ENCODE measurements around the gene ELMO1.

The ELMO1 gene

DNA sequence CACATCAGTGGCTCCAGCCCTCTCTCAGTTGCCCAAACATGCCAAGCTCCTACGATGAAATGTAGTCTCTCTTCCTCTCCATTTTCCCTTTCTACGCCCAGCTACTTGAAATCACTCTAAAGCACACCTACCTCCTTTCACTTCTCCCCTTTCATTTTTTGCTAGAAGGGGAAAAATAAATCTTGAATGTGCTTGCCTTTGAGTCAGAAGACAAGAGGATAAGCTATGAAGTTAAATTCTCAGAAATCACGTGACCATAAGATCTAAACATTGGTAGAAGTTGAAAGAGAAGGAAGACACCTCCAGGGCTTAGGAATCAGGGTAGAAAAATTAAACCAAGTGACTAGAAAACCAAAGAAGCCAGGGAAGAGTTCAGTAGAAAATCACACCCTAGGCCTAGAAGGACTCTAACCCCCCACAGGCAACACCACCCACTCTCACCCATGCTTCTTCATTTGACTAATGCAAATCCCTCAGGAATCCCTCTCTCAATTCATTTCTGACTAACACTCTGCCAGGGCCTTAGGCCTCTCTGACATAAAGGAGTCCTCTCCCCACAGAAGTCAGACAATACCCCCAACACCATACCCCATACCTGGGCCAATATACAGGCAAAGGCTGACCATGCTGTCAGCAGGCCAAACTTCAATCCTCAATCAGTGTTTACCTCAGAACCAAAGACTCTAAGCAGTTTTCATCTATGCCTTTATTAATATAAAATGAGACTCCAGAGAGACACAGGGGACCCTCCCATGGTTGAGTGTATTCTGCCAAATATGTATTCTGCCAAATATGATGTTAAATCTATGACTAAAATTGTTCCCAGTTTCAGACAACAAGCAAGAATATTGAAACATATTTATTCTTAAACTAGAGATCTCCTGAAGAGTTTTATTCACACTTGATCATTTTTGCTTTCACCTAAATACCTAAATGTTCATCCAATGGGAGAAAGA lies 84.8 kb downstream of the ELMO1 start:
- no peak for DNase-seq

GRCh38 chr7:37362802-37363201 lies 85.9 kb downstream of the ELMO1 start:
- DNase-seq, result no peak

GRCh38 chr7:37360484-37360883 lies 88.2 kb downstream of the ELMO1 start:
- DNase-seq, result no peak

- no peak for DNase-seq
Measured at GRCh38 chr7:37359662-37360444, 88.8 kb downstream of the ELMO1 start.

DNA sequence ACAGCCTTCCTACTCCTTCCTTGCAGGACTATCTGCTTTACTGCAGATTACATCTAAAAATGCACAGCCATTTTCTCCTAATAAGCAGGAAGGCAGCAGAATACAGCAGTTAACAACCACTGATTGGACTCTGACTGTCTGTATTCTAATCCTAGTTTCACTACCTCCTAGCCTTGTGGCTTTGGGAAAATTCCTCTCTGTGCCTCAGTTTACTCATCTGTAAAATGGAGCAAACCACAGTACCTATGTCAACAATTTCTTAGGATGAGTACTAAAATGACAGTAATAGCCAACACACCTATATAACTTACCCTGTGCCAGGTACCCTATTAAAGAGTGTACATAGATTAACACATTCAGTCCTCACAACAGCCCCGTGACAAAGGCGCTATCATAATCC lies 89.5 kb downstream of the ELMO1 start:
- no peak for DNase-seq

GRCh38 chr7:37357637-37357996 lies 91.0 kb downstream of the ELMO1 start:
- no peak for DNase-seq

DNA sequence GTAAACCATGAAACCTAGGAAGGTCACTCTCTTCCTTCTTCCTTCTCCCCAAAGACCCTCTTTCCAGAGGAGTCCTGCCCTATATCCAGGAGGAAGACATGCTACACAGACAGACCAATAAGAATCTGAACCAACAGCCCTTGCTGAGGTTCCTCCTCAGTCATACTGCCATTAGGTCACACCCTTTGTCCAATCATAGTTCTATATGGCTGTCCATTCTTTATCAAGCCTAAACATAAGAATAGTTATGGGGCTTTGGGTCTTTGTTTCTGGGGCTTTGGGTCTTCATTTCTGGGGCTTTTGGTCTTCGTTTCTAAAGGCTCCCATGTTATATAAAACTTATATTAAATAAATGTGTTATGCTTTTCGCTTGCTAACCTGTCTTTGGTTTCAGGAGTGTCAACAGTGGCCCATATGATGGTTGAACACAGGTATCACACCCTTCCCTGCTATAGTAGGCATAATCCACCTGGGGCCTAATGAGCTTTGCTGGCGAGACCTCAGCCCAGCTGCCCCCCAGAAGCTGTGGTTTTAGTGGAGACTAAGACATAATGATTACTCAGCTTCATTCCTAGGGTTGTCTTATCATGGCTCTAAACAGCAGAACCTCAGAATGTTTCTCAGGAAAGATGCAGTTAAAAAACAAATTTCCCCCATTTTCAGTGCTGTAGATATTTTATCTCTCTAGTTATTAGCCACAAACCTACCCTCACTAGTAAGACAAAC lies 91.6 kb downstream of the ELMO1 start:
- DNase-seq, result no peak

DNA sequence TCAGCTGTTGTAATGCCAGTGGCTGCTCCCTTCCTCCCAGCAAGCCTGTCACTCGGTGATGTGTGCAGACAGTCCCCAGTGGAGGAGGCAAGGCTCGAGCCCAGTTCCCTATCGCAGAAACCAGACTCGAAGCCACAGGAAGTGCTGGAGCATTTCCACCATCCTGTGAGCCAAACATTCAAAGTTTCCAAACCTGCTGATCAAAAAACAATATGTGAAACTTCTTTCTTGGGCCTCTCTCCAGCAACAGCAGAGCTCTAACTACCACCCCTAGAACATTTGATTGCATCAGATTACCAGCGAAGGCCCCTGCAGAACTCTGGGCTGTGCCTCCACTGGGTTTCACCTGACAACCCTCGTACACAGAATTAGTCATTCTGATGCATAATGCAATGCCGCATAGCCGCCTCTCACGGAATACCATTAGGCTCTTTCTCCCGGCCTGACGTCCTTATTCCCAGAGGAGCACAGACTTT lies 94.0 kb downstream of the ELMO1 start:
- DNase-seq, result no peak

DNA sequence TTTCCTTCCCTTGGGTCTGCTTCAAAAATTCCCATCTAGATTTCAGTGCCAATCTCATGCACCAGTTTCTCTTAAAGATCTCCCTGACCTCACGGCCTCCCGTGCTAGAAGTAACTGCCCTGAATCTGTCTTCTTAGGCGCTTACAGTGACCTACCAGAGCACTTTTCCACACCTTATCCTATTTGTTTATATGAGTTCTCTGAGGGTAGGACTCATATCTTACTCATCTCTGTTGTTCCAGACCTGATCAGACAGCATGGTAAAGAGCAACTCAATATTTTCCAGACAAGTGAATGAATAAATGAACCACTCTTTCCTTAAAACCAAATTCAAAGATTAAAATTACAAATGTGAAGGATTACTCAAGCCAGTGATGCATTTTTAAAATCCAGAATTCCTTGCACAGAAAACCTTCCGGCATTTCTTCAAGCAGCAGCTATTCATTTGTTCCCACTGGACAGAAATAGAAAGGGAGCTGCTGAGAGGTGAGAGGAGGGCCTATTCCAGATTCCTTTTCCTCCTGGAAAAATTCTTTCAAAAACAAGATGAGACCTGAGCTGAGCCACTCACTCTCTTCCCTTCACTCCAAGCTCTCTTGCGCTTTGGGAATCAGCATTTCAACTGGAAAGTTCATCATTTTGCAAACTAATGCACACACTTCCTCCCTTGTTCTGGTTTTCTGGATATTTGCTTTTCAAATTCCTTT lies 94.6 kb downstream of the ELMO1 start:
- DNase-seq, result no peak

DNA sequence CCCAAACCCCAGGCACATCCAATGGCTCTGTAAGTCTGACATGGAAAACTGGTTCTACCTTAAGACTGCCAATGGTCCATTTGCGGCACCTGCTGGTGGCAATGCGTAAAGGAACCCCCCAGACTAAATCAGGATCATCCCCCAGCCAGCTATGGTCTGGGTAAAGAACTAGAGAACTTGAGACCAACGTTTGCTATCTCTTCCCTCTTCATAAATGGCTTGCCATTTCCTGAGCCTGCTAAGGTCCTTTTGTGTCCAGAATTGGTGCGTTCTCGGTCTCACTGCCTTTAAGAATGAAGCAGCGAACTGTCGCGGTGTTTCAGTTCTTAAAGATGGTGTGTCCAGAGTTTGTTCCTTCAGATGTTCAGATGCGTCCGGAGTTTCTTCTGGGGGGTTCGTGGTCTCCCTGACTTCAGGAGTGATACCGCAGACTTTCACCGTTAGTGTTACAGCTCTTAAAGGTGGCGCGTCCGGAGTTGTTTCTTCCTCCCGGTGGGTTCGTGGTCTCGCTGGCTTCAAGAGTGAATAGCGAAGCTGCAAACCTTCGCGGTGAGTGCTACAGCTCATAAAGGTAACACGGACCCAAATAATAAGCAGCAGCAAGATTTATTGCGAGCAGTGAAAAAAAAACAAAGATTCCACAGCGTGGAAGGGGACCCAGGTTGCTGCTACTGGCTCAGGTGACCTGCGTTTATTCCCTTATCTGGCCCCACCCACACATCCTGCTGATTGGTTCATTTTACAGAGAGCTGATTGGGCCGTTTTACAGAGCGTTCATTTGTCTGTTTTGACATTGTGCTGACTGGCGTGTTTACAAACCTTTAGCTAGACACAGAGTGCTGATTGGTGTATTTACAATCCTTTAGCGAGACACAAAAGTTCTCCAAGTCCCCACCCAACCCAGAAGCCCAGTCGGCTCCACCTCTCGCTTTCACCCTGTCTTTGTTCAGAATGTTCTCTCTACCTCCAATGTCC lies 95.4 kb downstream of the ELMO1 start:
- no peak for DNase-seq

DNA sequence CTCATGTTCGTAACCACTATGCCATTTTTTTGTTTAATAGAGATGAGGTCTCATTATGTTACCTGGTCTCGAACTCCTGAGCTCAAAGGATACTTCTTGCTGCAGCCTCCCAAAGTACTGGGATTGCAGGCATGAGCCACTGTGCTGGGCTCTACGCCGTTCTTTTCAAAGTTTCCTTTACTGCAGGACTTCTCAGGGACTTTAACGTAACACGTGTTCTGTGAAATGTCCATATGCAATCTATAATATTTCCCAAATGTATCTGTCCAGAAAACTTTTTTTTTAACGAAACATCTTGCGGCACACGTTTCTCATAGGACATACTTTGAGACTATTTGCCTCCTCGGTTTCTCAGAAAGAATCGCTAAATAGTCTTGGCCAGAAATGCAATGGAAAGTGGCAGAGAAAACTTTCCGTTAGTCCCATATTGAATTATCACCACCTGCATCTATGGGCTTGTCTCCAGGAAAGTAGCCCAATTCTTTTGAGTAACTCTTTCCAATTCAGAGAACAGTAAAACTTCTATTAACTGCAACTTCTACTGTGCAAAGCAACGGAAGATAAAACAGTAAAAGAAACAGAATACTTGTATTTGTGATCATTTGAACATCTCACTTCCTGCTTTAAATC lies 96.3 kb downstream of the ELMO1 start:
- DNase-seq, result no peak

- no peak for DNase-seq
Measured at GRCh38 chr7:37351716-37352115, 96.9 kb downstream of the ELMO1 start.

GRCh38 chr7:37349979-37350590 lies 98.6 kb downstream of the ELMO1 start:
- DNase-seq, result no peak

GRCh38 chr7:37348982-37349381 lies 99.7 kb downstream of the ELMO1 start:
- no peak for DNase-seq

DNA sequence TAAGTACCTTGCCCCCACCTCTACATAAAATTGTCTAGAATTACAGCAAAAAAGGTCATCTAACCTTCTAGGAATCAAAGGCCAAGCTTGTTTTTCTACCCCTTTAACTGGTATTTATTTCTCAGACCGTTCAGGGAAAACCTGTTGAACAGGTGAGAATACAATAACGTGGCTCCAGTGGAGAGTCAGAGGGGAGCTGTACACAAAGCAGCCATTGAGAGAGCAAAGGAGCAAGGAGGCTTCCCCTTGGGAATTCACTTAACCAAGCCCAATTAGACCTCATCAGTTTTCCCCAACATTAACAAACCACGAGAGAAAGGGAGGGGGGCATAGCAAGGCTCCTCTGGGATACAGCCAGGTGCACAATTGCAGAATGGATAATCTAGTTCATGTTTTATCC lies 101.9 kb downstream of the ELMO1 start:
- no peak for DNase-seq

GRCh38 chr7:37344886-37345579 lies 103.6 kb downstream of the ELMO1 start:
- DNase-seq, result no peak

GRCh38 chr7:37342688-37343471 lies 105.8 kb downstream of the ELMO1 start:
- DNase-seq, result no peak

DNA sequence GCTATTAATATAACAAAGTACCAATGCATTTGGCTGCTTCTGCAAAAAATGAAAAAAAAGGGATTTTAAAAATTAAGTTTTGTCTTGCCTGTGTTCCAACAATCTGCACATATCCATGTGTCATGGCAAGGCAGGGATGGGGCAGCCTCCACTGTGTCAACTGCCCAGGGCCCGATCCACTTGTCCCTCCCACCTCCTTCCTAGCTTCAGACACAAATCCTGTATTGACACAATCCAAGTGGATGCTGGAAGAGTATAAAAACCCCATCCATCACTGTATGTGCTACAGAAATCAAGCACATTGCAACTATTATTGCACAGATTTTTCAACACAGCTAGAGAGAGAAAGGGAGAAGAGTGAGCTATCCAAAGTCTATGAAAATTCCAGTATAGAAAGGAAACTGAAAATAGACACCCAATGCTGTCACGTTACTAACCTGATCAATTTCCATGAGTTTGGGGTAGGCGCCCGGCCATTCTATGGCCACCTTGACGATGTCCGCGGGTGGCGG lies 106.4 kb downstream of the ELMO1 start:
- DNase-seq, result no peak
